Astrocyte (in vitro differentiated cells and primary cell): Measurements from ENCODE around the gene PAOX. TPM values are rescaled to one million over a fixed set of nuclear protein-coding genes. Genes with fewer than 3 reads are reported as not detected.

ENCODE experiments used
- DNase-seq: peaks from one replicate; pipeline ENCODE4 v3.0.0-alpha.2; 2010; ENCODE audit warnings: low read depth
- FAIRE-seq: peaks from 2 replicates; lab custom pipeline; 2011; peaks lifted over from hg19 to GRCh38; lab: Jason Lieb, UNC
- H2AFZ ChIP-seq: 2 replicates; pipeline ENCODE4 v1.6.0; 2012; ENCODE audit warnings: low read depth, low read length, inconsistent platforms
- H3K27ac ChIP-seq: 2 replicates; pipeline ENCODE4 v1.5.1; 2011; ENCODE audit warnings: low read depth, low read length, inconsistent platforms
- H3K27me3 ChIP-seq: 2 replicates; pipeline ENCODE4 v1.6.0; 2011; ENCODE audit warnings: low read length, inconsistent platforms; ENCODE audit not compliant: insufficient read depth
- H3K36me3 ChIP-seq: 2 replicates; pipeline ENCODE4 v1.5.1; 2011; ENCODE audit warnings: low read length, inconsistent platforms; ENCODE audit not compliant: insufficient read depth
- H3K4me1 ChIP-seq: 2 replicates; pipeline ENCODE4 v1.5.1; 2011; ENCODE audit warnings: low read length, inconsistent platforms; ENCODE audit not compliant: insufficient read depth
- H3K4me2 ChIP-seq: 2 replicates; pipeline ENCODE4 v1.6.0; 2012; ENCODE audit warnings: low read length, inconsistent platforms
- H3K4me3 ChIP-seq: 2 replicates; pipeline ENCODE4 v1.5.1; 2011; ENCODE audit warnings: low read depth, mild to moderate bottlenecking, low read length, inconsistent platforms; ENCODE audit not compliant: insufficient read depth
- H3K79me2 ChIP-seq: 2 replicates; pipeline ENCODE4 v1.6.0; 2012; ENCODE audit warnings: mild to moderate bottlenecking, low read length, inconsistent platforms; ENCODE audit not compliant: insufficient read depth
- H3K9ac ChIP-seq: 2 replicates; pipeline ENCODE4 v1.6.0; 2012; ENCODE audit warnings: mild to moderate bottlenecking, low read length, inconsistent platforms
- H3K9me3 ChIP-seq: 2 replicates; pipeline ENCODE4 v1.5.1; 2012; ENCODE audit warnings: low read depth, mild to moderate bottlenecking, low read length, inconsistent platforms; ENCODE audit not compliant: insufficient read depth
- H4K20me1 ChIP-seq: 2 replicates; pipeline ENCODE4 v1.6.0; 2012; ENCODE audit warnings: low read length, inconsistent platforms; ENCODE audit not compliant: insufficient read depth
- H3K27ac Mint-ChIP-seq: one replicate; pipeline ENCODE4 v1.8.0; 2021; ENCODE audit warnings: mild to moderate bottlenecking, mixed read lengths; ENCODE audit not compliant: unreplicated experiment
- H3K27me3 Mint-ChIP-seq: one replicate; pipeline ENCODE4 v1.8.0; 2021; ENCODE audit warnings: low read depth, mixed read lengths; ENCODE audit not compliant: unreplicated experiment
- H3K36me3 Mint-ChIP-seq: one replicate; pipeline ENCODE4 v1.8.0; 2021; ENCODE audit warnings: low read depth, mixed read lengths; ENCODE audit not compliant: unreplicated experiment
- H3K4me1 Mint-ChIP-seq: one replicate; pipeline ENCODE4 v1.8.0; 2021; ENCODE audit warnings: low read depth, mixed read lengths; ENCODE audit not compliant: unreplicated experiment
- H3K4me3 Mint-ChIP-seq: one replicate; pipeline ENCODE4 v1.8.0; 2021; ENCODE audit warnings: mild to moderate bottlenecking, moderate library complexity, mixed read lengths; ENCODE audit not compliant: unreplicated experiment
- H3K9me3 Mint-ChIP-seq: one replicate; pipeline ENCODE4 v1.8.0; 2021; ENCODE audit warnings: mild to moderate bottlenecking, mixed read lengths; ENCODE audit not compliant: unreplicated experiment
- EZH2 ChIP-seq: IDR thresholded peaks from 2 replicates; pipeline ENCODE4 v1.6.1; 2012; ENCODE audit warnings: mild to moderate bottlenecking, low read length, inconsistent platforms; ENCODE audit not compliant: insufficient read depth
- total RNA-seq: library from RNA; stranded (reverse); gene quantifications from 2 replicates; pipeline ENCODE4 v1.2.1, GENCODE V29; 2021
- TF ChIP-seq, protein P1 (sequence below): IDR thresholded peaks from 2 replicates; pipeline ENCODE4 v1.5.1; 2011; ENCODE audit warnings: low read depth, mild to moderate bottlenecking, inconsistent platforms, low read length, moderate library complexity; ENCODE audit not compliant: insufficient read depth

The PAOX gene
- total RNA-seq, 1 donor from 2014 or later, result 7.9 TPM

DNA sequence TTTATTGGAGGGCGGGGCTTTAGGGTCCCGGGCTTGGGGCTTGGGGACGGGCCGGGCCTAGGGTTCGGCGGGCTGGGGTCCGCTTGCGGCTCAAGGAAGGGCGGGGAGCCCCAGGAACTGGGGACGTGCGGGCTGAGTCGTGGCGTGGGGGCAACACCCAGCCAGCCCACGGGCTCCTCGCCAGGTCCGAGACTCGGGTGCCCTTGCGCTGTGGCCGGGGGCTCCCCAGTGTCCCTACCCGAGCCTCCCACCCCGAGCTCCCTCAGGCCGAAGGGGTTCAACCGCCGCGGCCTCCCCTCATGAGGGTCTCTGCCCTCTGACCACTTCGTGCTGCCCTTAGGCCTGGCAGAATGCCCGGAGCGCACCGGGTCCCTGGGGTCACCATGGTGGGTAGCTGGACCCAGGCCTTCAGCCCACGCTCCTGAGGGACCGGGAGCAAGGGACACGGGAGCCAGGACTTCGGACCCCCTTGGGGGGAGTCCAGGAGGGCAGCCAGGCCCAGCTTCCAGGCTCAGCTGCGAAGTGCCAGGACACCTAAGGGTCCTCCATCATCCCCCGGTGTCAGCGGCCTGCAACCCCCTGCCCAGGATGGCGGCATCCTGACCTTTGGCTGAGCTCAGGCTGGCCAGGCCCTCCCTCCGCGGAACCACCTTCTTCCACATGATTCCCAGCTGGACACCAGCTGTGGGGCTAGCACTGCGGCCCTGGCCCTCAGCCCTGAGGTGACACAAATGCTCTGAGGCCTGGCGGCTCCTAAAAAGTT is 20.7 kb upstream of the PAOX start:
- peaks cover 11% of the 10 kb centered on the region for H4K20me1 ChIP-seq
- H3K27me3 Mint-ChIP-seq, result no peaks in the 10 kb centered on the region
- H3K4me1 ChIP-seq, result peaks cover 9% of the 10 kb centered on the region
- DNase-seq (no peak), FAIRE-seq (no peak)
- TF ChIP-seq, protein P1, sequence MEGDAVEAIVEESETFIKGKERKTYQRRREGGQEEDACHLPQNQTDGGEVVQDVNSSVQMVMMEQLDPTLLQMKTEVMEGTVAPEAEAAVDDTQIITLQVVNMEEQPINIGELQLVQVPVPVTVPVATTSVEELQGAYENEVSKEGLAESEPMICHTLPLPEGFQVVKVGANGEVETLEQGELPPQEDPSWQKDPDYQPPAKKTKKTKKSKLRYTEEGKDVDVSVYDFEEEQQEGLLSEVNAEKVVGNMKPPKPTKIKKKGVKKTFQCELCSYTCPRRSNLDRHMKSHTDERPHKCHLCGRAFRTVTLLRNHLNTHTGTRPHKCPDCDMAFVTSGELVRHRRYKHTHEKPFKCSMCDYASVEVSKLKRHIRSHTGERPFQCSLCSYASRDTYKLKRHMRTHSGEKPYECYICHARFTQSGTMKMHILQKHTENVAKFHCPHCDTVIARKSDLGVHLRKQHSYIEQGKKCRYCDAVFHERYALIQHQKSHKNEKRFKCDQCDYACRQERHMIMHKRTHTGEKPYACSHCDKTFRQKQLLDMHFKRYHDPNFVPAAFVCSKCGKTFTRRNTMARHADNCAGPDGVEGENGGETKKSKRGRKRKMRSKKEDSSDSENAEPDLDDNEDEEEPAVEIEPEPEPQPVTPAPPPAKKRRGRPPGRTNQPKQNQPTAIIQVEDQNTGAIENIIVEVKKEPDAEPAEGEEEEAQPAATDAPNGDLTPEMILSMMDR, result no peak
- TF ChIP-seq EZH2, result no peak
- no peaks in the 10 kb centered on the region for H3K9me3 ChIP-seq
- no peak overlapping the region for H2AFZ ChIP-seq
- H3K79me2 ChIP-seq, result peaks cover 5% of the 10 kb centered on the region
- no peak overlapping the region for H3K27ac ChIP-seq
- no peak overlapping the region for H3K27ac Mint-ChIP-seq
- H3K4me3 Mint-ChIP-seq, result peak overlapping the region; percentile 64
- no peaks in the 10 kb centered on the region for H3K4me1 Mint-ChIP-seq
- no peaks in the 10 kb centered on the region for H3K9me3 Mint-ChIP-seq
- H3K27me3 ChIP-seq, result no peaks in the 10 kb centered on the region
- peaks cover 7% of the 10 kb centered on the region for H3K36me3 Mint-ChIP-seq
- H3K4me3 ChIP-seq, result no peak overlapping the region
- H3K9ac ChIP-seq, result no peak overlapping the region
- no peak overlapping the region for H3K4me2 ChIP-seq
- H3K36me3 ChIP-seq, result peaks cover 2% of the 10 kb centered on the region

DNA sequence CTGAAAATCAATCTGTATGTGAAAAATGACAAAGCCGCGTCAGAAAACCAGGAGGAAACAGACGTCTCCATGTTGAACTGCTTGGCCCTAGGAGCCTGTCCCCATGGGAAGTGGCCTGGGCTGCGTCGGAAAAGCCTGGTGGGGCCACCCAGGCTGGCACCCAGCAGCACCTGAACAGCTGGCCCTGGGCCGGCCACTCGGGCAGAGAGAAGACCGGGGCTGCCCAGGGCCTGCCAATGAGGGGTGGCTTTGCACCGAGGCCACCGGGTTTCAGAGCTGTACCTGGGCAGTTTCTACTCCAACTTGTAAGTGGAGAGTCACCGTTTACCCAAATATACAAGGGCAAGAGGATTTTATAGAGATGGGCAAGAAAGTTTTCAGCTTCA is 20.1 kb upstream of the PAOX start:
- no peak overlapping the region for H3K27ac ChIP-seq

More for the DNA sequence above, 20.1 kb upstream of the PAOX start:
- peaks cover 9% of the 10 kb centered on the region for H3K4me1 ChIP-seq
- peaks cover 2% of the 10 kb centered on the region for H3K36me3 ChIP-seq
- Mint-ChIP-seq H3K27ac (no peak overlapping the region), H3K27me3 (no peaks in the 10 kb centered on the region), H3K36me3 (peaks cover 9% of the 10 kb centered on the region), H3K4me1 (no peaks in the 10 kb centered on the region), H3K4me3 (peak overlapping the region; percentile 64), H3K9me3 (no peaks in the 10 kb centered on the region)
- peaks cover 11% of the 10 kb centered on the region for H4K20me1 ChIP-seq
- TF ChIP-seq, protein P1, result no peak
- TF ChIP-seq EZH2, result no peak
- H3K4me2 ChIP-seq, result no peak overlapping the region
- no peak for DNase-seq
- H3K4me3 ChIP-seq, result no peak overlapping the region
- H3K9ac ChIP-seq, result no peak overlapping the region
- H3K27me3 ChIP-seq, result no peaks in the 10 kb centered on the region
- no peak for FAIRE-seq
- H2AFZ ChIP-seq, result no peak overlapping the region
- no peaks in the 10 kb centered on the region for H3K9me3 ChIP-seq
- peaks cover 5% of the 10 kb centered on the region for H3K79me2 ChIP-seq
